Loucy (cell line): ENCODE data around the gene INPP4A.
"Not testable (repeated sequence)": the region's sequence is repeated elsewhere in the genome, so short reads cannot be mapped to it uniquely, and the experiment has no call there.

Experiments
- CTCF ChIP-seq: fragments of 200-600 bp; sonication (generic); conservative IDR thresholded peaks from 2 replicates; pipeline ENCODE4 v1.5.1; 2014; ENCODE audit warnings: mild to moderate bottlenecking, antibody characterized with exemption, low read length
- EZH2phosphoT487 ChIP-seq: fragments of 200-600 bp; IDR thresholded peaks from 2 replicates; pipeline ENCODE4 v1.6.1; 2018; ENCODE audit warnings: antibody characterized with exemption, mild to moderate bottlenecking, moderate library complexity, borderline replicate concordance

- TF ChIP-seq EZH2phosphoT487, CTCF: not testable (repeated sequence)
Measured at GRCh38 chr2:98594665-98595064, 150.0 kb downstream of the INPP4A start.
